ENCODE data around the gene TSEN2. TPM values are rescaled to one million over a fixed set of nuclear protein-coding genes. Genes with fewer than 3 reads are reported as not detected.

The TSEN2 gene
- polyA plus RNA-seq, 3 donors, result 3.2 to 7.3 (median 3.9) TPM

DNA sequence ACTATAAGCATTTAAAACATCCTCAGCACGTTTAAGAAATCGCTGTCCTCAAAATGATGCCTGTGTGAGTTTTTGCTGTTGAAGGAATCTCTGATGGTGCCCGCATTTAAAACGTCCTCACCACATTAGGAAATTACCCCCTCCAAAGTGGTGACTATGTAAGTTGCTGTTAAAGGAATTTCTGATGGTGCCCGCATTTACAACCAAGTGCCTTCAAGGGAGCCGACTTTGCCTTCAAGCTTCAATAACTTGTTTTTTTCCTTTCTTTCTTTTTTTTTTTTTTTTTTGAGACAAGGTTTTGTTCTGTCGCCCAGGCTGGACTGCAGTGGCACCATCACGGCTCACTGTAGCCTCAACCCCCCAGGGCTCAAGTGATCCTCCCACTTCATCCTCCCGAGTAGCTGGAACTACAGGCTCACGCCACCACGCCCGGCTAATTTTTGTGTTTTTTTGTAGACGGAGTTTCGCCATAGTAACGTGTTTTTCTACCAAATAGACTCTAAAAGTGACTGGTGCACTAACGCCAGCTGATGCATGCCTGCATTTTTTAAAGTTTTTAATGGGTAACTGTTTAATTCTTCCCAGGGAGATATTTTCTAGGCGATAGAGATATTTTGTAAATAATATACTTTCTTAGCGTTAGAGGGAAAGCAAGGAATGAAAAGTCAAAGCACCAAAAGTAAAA lies 19.0 kb upstream of the TSEN2 start:
- Histone ChIP-seq H3K36me3 (replicated peaks in 1 of 2; ENCODE audit: control insufficient read depth in 1 of 2, insufficient read depth in 2 of 2, low read length in 2 of 2) (no peaks in the 10 kb centered on the region), H3K27ac (ENCODE audit: low read depth in 1 of 2, low read length in 2 of 2) (no peak overlapping the region), H4K20me1 (ENCODE audit: insufficient read depth, low read length) (no peaks in the 10 kb centered on the region), H3K4me2 (replicated peaks; ENCODE audit: extremely low read depth, low read length, poor library complexity, severe bottlenecking) (no peak overlapping the region), H3K9me3 (replicated peaks in 1 of 2; ENCODE audit: control insufficient read depth in 1 of 2, insufficient read depth in 1 of 2, low read length in 2 of 2) (no peaks in the 10 kb centered on the region), H3K4me3 (replicated peaks in 1 of 3; ENCODE audit: low read depth in 2 of 3, low read length in 3 of 3) (no peak overlapping the region), H3K79me2 (ENCODE audit: insufficient read depth, low read length) (no peaks in the 10 kb centered on the region), H3K27me3 (ENCODE audit: control insufficient read depth in 2 of 2, insufficient read depth in 2 of 2, low read length in 2 of 2) (no peaks in the 10 kb centered on the region), H3K9ac (ENCODE audit: insufficient read depth, low read length, poor library complexity, severe bottlenecking) (no peak overlapping the region), H2AFZ (ENCODE audit: insufficient read depth, low read depth, low read length, poor library complexity, severe bottlenecking) (no peak overlapping the region), H3K4me1 (ENCODE audit: control insufficient read depth in 1 of 2, insufficient read depth in 2 of 2, low read length in 2 of 2) (peaks cover 37 to 44% of the 10 kb centered on the region in 2 donors)
- Mint-ChIP-seq H3K36me3 (peaks cover 0 to 2% of the 10 kb centered on the region in 2 donors), H3K4me1 (peaks cover 40% of the 10 kb centered on the region), H3K4me3 (no peak overlapping the region), H3K9me3 (peaks cover 0 to 3% (median 0%) of the 10 kb centered on the region in 7 donors), H3K27me3 (ENCODE audit: low read depth in 3 of 3) (no peaks in the 10 kb centered on the region), H3K27ac (no peak overlapping the region)
- 88% methylated on average over 4 of the region's 18 CpGs for WGBS (ENCODE audit: insufficient coverage)
- TF ChIP-seq, protein P1, sequence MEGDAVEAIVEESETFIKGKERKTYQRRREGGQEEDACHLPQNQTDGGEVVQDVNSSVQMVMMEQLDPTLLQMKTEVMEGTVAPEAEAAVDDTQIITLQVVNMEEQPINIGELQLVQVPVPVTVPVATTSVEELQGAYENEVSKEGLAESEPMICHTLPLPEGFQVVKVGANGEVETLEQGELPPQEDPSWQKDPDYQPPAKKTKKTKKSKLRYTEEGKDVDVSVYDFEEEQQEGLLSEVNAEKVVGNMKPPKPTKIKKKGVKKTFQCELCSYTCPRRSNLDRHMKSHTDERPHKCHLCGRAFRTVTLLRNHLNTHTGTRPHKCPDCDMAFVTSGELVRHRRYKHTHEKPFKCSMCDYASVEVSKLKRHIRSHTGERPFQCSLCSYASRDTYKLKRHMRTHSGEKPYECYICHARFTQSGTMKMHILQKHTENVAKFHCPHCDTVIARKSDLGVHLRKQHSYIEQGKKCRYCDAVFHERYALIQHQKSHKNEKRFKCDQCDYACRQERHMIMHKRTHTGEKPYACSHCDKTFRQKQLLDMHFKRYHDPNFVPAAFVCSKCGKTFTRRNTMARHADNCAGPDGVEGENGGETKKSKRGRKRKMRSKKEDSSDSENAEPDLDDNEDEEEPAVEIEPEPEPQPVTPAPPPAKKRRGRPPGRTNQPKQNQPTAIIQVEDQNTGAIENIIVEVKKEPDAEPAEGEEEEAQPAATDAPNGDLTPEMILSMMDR (IDR thresholded peaks at IDR 0.05), result no peak
- intact Hi-C loops (cut with micrococcal nuclease), result no loop called here
- DNase-seq, result no peak

DNA sequence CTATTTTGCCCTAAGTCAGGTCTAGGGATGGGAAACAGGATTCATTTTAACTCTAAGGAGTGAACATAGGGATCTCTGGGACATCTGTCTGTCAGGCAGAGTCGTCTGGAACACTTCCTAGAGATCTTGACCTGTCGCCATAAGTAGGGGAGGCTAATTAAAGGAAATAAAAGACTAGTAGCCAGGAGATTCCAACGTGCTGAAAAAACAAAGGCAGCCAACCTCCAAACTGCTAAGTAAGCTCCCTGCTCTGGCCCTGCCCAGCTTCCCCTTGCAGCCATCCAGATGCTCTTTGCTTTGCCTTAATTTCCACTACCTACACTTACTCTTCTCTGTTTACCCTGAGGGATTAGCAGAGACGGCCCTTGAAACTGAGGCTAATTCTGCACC lies 18.4 kb upstream of the TSEN2 start:
- Histone ChIP-seq H3K4me1 (ENCODE audit: control insufficient read depth in 1 of 2, insufficient read depth in 2 of 2, low read length in 2 of 2) (peaks cover 32 to 38% of the 10 kb centered on the region in 2 donors), H3K9me3 (replicated peaks in 1 of 2; ENCODE audit: control insufficient read depth in 1 of 2, insufficient read depth in 1 of 2, low read length in 2 of 2) (no peaks in the 10 kb centered on the region), H2AFZ (ENCODE audit: insufficient read depth, low read depth, low read length, poor library complexity, severe bottlenecking) (no peak overlapping the region), H3K4me3 (replicated peaks in 1 of 3; ENCODE audit: low read depth in 2 of 3, low read length in 3 of 3) (no peak overlapping the region), H3K36me3 (replicated peaks in 1 of 2; ENCODE audit: control insufficient read depth in 1 of 2, insufficient read depth in 2 of 2, low read length in 2 of 2) (no peaks in the 10 kb centered on the region), H3K4me2 (replicated peaks; ENCODE audit: extremely low read depth, low read length, poor library complexity, severe bottlenecking) (no peak overlapping the region), H3K27me3 (ENCODE audit: control insufficient read depth in 2 of 2, insufficient read depth in 2 of 2, low read length in 2 of 2) (no peaks in the 10 kb centered on the region), H3K27ac (ENCODE audit: low read depth in 1 of 2, low read length in 2 of 2) (no peak overlapping the region), H4K20me1 (ENCODE audit: insufficient read depth, low read length) (no peaks in the 10 kb centered on the region), H3K9ac (ENCODE audit: insufficient read depth, low read length, poor library complexity, severe bottlenecking) (no peak overlapping the region), H3K79me2 (ENCODE audit: insufficient read depth, low read length) (no peaks in the 10 kb centered on the region)
- DNase-seq, result no peak
- Mint-ChIP-seq H3K9me3 (peaks cover 0 to 3% (median 0%) of the 10 kb centered on the region in 7 donors), H3K27me3 (ENCODE audit: low read depth in 3 of 3) (no peaks in the 10 kb centered on the region), H3K4me3 (no peak overlapping the region), H3K4me1 (peaks cover 36% of the 10 kb centered on the region), H3K36me3 (peaks cover 0 to 2% of the 10 kb centered on the region in 2 donors), H3K27ac (peak overlapping the region in 1 of 7 donors; percentile 40)
- TF ChIP-seq, protein P1 (IDR thresholded peaks at IDR 0.05), result no peak
- 100% methylated on average over 3 of the region's 4 CpGs for WGBS (ENCODE audit: insufficient coverage)
- intact Hi-C loops (cut with micrococcal nuclease), result no loop called here

Measured in CD14-positive monocyte (primary cell).